ENCODE data around the gene HIGD2A.

The HIGD2A gene

DNA sequence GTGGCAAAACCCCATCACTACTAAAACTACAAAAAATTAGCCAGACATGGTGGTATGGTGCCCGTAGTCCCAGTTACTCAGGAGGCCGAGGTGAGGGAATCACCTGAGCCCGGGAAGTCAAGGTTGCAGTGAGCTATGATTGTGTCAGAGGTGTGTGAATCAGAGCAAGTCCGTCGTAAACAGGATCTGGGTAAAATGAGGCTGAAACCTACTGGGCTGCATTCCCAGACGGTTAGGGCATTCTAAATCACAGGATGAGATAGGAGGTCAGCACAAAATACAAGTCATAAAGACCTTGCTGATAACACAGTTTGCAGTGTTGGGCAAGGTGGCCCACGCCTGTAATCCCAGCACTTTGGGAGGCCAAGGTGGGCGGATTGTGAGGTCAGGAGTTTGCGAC, 29.7 kb downstream of the HIGD2A start:
- DNase-seq = no peak

DNA sequence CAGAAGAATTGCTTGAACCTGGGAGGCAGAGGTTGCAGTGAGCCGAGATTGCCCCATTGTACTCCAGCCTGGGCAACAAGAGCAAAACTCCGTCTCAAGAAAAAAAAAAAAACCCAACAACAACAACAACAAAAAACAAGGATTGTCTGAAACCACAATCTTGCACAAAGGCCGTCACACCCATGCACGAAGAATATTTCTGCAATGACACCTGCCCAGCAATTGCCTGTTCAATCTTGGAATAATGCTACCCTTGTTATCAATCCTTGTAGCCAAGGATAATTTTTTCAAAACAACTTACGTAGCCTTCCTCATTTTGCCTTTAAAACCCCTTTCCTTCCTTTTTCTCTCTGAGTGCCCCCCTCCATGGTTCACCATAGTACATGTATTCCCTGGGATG, 31.5 kb downstream of the HIGD2A start:
- no peak for DNase-seq

DNA sequence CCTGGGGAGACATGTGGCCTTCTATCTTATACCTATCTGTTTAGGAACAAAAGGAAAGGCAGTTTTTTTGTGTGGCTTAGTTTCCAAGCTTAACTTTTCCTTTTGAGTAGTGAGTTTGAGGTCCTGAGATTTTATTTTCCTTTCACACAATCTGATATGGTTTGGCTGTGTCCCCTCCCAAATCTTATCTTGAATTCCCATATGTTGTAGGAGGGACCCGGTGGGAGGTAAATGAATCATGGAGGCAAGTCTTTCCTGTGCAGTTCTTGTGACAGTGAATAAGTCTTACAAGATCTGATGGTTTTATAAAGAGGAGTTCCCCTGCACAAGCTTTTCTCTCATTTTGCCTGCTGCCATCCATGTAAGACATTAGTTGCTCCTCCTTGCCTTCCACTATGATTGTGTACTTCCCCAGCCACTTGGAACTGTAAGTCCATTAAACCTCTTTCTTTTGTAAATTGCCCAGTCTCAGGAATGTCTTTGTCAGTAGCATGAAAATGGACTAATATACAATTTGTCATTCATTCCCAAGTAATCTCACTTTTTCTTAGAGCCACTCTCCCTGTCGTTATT, 32.5 kb downstream of the HIGD2A start:
- DNase-seq = no peak

DNA sequence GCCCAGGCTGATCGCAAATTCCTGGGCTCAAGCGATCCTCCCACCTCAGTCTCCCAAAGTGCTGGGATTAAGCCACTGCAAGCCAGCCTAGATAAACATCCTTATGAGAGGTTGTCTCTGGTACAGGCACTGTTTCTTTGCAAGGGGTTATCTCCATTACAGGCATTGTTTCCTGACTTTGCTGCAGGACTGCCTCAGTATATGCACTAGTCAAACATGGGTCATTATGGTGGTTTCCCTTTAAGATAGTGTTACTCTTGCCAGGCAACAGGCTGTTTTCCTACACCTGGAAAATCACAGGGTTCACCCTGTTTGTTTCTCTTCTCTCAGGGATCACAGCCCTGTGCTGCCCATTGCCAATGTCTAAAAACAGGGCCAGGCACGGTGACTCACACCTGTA, 35.6 kb downstream of the HIGD2A start:
- DNase-seq = no peak

DNA sequence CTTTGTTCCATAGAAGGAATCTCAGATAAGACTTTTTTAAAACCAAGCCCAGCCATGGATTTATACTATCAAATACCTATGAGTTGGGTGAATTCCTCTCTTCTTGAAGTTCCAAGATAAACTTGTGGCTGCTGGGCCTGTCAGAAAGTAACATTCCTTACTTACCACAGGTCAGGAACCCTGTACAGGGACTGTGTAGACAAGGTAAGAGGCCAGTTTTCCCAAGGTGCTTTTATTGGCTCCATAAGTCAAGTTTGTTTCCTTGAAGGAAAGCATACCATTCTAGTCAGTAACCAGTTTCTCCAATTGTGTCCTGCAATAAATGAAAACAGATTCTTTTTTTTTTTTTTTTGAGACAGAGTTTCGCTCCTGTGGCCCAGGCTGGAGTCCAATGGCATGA, 36.6 kb downstream of the HIGD2A start:
- DNase-seq = no peak

DNA sequence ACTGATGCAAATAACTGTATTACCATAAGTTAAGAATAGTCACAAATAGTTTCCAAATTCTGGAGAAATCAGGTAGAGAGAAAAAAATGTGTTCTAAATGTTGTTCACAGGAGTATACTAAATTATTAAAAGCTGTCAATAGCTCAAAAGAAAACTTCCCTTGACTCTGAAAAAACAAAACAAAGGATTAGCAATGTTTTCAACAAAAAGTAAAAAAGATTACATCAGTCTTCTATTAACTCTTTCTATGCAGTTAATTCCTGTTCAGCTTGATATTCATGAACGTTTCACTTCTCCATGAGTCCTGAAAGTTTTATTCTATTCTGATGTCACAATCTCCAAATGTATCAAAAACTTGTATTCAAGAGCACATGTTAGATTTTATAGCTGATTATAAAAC, 37.2 kb downstream of the HIGD2A start:
- no peak for DNase-seq

DNA sequence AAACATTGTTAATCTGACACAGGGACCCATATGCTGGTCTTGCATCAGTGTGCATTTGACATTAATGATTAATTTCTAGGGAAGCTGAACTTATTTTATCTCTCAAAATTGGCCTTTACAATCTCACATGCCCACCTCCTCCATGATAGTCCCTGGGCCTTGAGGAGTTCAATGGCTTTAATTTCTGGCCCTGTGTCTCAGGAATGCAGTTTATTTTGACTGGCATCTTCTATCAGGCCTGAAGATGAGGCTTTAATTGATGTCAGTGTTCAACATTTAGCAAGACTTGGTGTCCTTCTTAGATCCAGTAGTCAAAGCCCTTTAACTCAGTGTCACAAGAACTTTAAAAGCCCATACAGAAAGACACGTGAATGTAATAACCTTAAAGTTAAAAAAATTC, 38.3 kb downstream of the HIGD2A start:
- no peak for DNase-seq

DNA sequence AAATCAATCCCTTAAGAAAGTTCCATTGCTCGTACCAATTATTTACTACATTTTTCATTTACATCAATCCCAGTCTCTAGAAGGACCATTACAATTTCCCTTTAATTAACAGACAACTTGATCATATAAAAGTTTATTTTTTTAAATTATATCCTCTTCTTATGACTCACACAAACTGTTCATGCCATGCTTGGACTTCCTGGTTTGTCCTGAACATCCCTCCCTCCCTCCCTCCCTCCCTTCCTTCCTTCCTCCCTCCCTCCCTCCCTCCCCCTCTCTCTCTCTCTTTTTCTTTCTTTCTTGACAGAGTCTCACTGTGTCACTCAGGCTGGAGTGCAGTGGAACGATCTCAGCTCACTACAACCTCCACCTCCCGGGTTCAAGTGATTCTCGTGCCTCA, 39.4 kb downstream of the HIGD2A start:
- no peak for DNase-seq

DNA sequence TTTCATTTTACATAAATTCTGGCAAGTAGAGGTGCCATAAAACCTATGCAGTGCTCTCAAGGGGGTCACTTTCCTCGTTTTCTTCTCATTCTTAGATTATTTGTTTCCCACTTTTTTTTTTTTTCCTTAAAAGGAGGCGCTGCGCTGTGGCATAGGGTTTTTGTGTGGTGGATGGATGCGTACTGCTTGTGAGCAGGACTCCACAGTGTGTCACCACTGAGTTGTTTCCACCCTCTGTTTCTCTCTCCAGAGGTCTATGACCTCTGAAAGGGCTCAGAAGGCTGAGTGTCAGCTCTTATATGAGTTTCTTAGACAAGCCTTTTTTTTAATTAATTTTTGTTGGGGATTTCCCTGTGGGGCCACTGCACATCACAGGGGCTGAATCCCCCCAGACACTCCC, 41.4 kb downstream of the HIGD2A start:
- DNase-seq = no peak

DNA sequence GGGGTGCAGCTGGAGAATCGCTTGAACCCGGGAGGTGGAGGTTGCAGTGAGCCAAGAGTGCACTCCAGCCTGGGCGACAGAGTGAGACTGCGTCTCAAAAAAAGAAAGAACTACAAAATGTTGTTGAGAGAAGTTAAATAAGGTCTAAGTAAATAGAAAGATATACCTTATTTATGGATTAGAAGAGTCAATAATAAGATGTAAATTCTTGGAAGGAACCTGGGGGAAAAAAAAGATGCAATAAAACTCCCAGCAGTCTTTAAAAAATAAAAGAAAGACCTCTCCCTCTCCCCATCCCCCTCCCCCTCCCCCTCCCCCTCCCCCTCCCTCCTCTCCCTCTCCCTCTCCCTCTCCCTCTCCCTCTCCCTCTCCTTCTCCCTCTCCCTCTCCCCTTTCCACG, 44.2 kb downstream of the HIGD2A start:
- DNase-seq = no peak

DNA sequence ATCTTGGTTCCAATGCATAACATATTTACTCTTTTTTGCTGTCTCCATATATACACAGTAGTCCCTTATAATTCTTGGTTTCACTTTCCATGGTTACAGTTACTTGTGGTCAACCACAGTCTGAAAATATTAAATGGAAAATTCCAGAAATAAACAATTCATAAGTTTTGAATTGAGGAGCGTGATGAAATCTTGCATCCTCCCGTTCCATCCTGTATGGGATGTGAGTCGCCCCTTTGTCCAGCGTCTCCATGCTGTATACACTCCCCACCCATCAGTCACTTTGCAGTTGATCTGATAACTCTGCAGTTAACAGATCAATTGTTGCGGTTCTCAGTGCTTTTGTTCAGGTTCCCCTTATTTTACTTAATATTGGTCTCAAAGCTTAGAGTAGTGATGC, 48.1 kb downstream of the HIGD2A start:
- DNase-seq = no peak

DNA sequence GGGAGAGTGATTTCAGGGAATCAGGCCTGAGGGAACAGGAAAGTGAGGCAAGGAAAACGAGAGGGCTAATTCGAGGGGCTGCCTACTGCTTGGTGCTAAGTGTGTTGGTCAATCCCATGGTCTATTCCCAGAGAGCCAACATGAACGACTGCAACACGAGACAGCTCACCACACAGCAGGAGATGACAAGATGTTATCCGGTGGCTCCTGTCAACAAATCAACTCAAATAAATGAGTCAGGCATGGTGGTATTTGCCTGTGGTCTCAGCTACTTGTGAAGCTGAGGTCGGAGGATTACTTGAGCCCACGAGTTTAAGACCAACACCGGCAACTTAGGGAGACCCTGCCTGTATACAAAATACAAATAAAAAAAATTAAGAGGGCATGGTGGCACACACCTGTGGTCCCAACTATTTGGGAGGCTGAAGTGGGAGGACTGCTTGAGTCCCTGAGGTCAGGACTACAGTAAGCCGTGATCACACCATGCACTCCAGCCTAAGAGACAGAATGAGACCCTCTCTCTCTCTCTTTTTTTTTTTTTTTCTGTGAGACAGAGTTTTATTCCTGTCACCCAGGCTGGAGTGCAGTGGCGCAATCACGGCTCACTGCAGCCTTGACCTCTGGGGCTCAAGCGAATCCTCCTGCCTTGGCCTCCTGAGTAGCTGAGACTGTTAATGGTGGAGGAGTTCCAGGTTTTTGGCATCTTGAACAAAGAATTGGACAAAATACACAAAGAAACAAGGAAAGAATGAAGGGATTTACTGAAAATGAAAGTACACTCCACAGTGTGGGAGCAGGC, 50.6 kb downstream of the HIGD2A start:
- DNase-seq = no peak
